ENCODE measurements around the gene PNMA8C.
"Not testable (repeated sequence)": the region's sequence is repeated elsewhere in the genome, so short reads cannot be mapped to it uniquely, and the experiment has no call there.

Gene PNMA8C

GRCh38 chr19:46388311-46389095, 40.2 kb downstream of the PNMA8C start:
- DNase-seq (ENCODE audit: low spot score), result no peak

GRCh38 chr19:46387713-46388130, 41.0 kb downstream of the PNMA8C start:
- no peak for DNase-seq (ENCODE audit: low spot score)

DNA sequence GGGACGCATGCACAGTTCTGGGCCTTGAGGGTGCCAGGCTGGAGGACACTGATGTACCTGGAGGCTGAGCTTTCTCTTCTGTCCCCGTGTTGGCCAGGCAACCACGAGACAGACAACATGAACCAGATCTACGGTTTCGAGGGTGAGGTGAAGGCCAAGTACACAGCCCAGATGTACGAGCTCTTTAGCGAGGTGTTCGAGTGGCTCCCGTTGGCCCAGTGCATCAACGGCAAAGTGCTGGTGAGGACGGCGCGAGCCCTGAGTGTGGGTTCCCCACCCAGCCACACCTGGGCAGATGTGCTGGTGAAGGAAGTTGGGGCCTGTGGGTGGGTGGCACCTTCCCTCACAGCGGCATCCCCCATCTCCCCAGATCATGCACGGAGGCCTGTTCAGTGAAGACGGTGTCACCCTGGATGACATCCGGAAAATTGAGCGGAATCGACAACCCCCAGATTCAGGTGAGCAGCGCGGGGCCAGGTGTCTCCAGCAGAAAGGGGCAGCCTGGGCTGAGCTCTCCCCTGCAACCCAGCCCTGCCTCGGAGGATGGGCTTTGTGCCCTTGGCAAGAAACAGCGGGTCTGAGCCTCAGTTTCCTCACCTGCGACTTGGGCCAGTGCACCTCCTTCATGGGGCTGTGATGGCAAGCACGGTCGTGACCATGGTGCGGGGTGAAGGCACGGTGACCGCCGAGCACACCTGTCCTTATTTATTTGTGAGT, 41.6 kb downstream of the PNMA8C start:
- DNase-seq (ENCODE audit: low spot score), result no peak

- DNase-seq (ENCODE audit: low spot score), result no peak
Observed at GRCh38 chr19:46386151-46386550, 42.6 kb downstream of the PNMA8C start.

DNA sequence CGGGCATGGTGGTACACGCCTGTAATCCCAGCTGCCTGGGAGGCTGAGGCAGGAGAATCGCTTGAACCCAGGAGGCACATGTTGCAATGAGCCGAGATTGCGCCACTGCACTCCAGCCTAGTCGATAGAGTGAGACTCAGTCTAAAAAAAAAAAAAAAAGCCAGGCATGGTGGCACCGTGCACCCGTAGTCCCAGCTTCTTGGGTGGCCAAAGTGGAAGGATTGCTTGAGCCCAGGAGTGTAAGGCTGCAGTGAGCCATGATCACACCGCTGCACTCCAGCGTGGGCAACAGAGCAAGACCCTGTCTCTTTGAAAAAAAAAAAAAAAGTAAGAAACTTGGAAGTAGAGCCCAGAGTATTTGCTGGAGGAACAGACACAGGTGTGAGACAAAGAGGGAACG, 43.1 kb downstream of the PNMA8C start:
- DNase-seq (ENCODE audit: low spot score), result no peak

- no peak for DNase-seq (ENCODE audit: low spot score)
Observed at GRCh38 chr19:46384396-46384795, 44.3 kb downstream of the PNMA8C start.

DNA sequence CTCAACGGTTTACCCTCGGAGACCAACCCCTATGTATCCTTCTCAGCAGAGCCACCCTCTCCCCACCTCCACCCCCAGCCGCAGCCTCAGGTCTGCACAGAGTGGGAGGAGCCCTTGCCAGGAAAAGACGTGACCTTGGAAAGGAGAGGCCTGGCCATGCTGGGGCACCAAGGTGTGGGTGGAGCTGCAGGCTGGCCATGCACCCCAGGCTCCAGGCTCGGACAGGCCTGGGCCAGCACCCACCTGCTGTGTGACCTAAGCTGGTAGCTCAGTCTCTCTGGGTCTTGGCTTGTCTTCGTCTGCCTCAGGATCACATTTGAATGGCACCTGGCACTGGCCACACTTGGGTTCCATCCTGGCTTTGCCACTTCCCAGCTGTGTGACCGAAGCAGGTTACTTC, 44.9 kb downstream of the PNMA8C start:
- DNase-seq (ENCODE audit: low spot score), result no peak

GRCh38 chr19:46383171-46383815, 45.4 kb downstream of the PNMA8C start:
- no peak for DNase-seq (ENCODE audit: low spot score)

- DNase-seq (ENCODE audit: low spot score), result no peak
Observed at GRCh38 chr19:46381756-46382345, 46.9 kb downstream of the PNMA8C start.

DNA sequence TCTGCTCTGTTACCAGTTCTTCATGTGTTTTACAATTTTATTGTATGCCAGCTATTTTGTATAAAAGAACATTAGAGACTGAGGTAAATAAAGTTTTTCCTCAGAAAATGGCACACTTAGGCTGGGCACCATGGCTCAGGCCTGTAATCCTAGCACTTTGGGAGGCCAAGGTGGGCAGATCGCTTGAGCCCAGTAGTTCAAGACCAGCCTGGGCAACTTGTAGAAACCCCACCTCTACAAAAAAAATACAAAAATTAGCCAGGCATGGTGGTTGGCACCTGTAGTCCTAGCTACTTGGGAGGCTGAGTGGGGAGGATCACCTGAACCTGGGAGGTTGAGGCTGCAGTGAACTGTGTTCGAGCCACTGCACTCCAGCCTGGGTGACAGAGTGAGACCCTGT, 47.4 kb downstream of the PNMA8C start:
- no peak for DNase-seq (ENCODE audit: low spot score)

GRCh38 chr19:46380690-46381089, 48.0 kb downstream of the PNMA8C start:
- no peak for DNase-seq (ENCODE audit: low spot score)

GRCh38 chr19:46378268-46378667, 50.5 kb downstream of the PNMA8C start:
- no peak for DNase-seq (ENCODE audit: low spot score)

- no peak for DNase-seq (ENCODE audit: low spot score)
Observed at GRCh38 chr19:46376241-46377153, 52.2 kb downstream of the PNMA8C start.

DNA sequence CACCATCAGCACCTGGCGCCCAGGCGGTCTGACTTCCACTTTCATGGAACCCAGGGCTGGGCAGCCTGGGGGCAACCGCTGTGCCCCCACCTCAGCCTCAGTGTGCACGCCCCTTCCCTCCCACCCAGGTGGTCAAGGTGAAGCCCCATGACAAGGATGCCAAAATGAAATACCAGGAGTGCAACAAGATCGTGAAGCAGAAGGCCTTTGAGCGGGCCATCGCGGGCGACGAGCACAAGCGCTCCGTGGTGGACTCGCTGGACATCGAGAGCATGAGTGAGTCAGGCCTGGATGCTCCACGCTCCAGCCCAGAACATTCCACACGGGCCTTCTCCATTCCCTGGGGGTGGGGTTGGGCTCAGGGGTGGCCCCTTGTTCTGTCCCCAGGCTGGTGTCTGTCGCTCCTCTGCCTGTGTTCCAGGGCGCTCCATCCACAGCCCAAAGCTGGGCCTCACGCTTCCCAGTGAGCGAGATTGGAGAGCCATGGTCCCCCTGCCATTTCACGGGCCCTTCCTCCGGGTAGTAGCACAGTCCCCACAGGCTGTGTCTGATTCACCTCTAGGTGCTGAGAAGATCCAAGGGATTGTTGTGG, 53.2 kb downstream of the PNMA8C start:
- not testable (repeated sequence) for DNase-seq (ENCODE audit: low spot score)

All from RKO (cell line).